Measurements from ENCODE around the gene BAIAP2L1. TPM values are rescaled to one million over a fixed set of nuclear protein-coding genes. Genes with fewer than 3 reads are reported as not detected.

Gene BAIAP2L1
- total and polyA plus RNA-seq, 9 of the 15 experiments (the other 6 are each of a cell fraction or from before 2014, with no cell fraction given), result 4.2 to 29.8 (median 15.5) TPM

DNA sequence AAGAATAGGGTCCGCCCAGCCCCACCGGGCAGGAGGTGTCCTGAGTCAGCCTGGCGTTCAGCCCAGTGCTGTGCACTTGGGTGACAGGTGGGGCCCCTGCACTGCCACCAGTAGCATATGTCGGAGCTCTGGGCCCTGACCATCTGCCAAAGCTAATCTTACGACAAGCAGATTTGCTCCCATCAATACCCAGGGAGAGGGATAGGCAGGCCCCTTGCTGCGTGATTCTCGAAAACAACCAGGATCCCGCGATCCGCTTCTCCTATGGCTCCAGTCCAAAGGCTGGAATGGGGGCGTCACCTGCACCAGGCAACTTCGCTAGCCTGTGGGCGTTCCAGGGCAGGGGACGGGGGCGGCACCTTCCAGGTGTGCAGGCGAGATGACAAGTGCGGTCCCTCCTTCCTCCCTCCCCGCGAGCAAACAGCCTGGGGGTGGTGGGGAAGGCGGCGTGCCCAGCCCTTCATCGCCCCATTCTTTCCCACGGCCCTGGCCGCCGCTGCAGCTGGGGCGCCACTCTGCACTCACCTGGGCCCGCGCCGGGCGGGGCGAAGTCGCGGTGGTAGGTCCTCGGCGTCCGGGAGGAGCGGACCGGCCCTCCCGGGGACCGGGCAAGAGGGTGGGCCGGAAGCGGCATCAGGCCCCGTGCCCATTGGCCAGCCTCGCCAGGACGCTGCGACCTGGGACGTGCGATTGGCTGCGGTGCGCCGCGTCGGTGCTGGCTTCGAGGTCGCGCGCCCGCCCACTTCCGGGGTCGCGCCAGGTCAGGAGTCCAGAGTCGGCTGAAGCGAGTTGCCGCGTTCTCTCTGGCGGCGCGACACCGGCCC, 149.1 kb downstream of the BAIAP2L1 start, which contains the start of gene TECPR1 (continued):
- TF ChIP-seq, protein P1, sequence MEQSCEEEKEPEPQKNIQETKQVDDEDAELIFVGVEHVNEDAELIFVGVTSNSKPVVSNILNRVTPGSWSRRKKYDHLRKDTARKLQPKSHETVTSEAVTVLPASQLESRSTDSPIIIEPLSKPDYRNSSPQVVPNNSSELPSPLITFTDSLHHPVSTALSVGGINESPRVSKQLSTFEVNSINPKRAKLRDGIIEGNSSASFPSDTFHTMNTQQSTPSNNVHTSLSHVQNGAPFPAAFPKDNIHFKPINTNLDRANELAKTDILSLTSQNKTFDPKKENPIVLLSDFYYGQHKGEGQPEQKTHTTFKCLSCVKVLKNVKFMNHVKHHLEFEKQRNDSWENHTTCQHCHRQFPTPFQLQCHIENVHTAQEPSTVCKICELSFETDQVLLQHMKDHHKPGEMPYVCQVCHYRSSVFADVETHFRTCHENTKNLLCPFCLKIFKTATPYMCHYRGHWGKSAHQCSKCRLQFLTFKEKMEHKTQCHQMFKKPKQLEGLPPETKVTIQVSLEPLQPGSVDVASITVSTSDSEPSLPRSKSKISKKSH (CRISPR knock-in tag; IDR thresholded peaks at IDR 0.05), result no peak
- TF ChIP-seq, protein P2, sequence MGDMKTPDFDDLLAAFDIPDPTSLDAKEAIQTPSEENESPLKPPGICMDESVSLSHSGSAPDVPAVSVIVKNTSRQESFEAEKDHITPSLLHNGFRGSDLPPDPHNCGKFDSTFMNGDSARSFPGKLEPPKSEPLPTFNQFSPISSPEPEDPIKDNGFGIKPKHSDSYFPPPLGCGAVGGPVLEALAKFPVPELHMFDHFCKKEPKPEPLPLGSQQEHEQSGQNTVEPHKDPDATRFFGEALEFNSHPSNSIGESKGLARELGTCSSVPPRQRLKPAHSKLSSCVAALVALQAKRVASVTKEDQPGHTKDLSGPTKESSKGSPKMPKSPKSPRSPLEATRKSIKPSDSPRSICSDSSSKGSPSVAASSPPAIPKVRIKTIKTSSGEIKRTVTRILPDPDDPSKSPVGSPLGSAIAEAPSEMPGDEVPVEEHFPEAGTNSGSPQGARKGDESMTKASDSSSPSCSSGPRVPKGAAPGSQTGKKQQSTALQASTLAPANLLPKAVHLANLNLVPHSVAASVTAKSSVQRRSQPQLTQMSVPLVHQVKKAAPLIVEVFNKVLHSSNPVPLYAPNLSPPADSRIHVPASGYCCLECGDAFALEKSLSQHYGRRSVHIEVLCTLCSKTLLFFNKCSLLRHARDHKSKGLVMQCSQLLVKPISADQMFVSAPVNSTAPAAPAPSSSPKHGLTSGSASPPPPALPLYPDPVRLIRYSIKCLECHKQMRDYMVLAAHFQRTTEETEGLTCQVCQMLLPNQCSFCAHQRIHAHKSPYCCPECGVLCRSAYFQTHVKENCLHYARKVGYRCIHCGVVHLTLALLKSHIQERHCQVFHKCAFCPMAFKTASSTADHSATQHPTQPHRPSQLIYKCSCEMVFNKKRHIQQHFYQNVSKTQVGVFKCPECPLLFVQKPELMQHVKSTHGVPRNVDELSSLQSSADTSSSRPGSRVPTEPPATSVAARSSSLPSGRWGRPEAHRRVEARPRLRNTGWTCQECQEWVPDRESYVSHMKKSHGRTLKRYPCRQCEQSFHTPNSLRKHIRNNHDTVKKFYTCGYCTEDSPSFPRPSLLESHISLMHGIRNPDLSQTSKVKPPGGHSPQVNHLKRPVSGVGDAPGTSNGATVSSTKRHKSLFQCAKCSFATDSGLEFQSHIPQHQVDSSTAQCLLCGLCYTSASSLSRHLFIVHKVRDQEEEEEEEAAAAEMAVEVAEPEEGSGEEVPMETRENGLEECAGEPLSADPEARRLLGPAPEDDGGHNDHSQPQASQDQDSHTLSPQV (IDR thresholded peaks at IDR 0.05), result no peak
- TF ChIP-seq RHOXF2B (CRISPR knock-in tag; conservative IDR thresholded peaks at IDR 0.05) (no peak), SMARCB1 (IDR thresholded peaks at IDR 0.05; ENCODE audit: insufficient read length, low read depth) (no peak), PCBP1 (IDR thresholded peaks at IDR 0.05; ENCODE audit: low read depth, low read length, poor library complexity, severe bottlenecking) (peak; percentile 20), CHD2 (IDR thresholded peaks at IDR 0.05; ENCODE audit: low read depth, low read length) (peak; percentile 71), SREBF2 (CRISPR knock-in tag; IDR thresholded peaks at IDR 0.05) (no peak), HCFC1 (IDR thresholded peaks at IDR 0.05; ENCODE audit: low read depth, low read length) (peak; percentile 53; the same call in 1 of the 2 replicates), PHB2 (IDR thresholded peaks at IDR 0.05; ENCODE audit: low read depth) (no peak), MYBL2 (IDR thresholded peaks at IDR 0.05; ENCODE audit: low read depth) (no peak), MYBL2 (CRISPR knock-in tag; IDR thresholded peaks at IDR 0.05; ENCODE audit: borderline replicate concordance) (no peak), C11orf30 (IDR thresholded peaks at IDR 0.05; ENCODE audit: low read depth) (peak; percentile 76), ZNF41 (CRISPR knock-in tag; conservative IDR thresholded peaks at IDR 0.05) (no peak), SRSF9 (IDR thresholded peaks at IDR 0.05; ENCODE audit: borderline replicate concordance, low read depth, low read length) (no peak), RBBP5 (IDR thresholded peaks at IDR 0.05; ENCODE audit: borderline replicate concordance, insufficient read depth, low read length, poor library complexity, severe bottlenecking) (peak; percentile 67), NR2C2 (CRISPR knock-in tag; IDR thresholded peaks at IDR 0.05) (peak; percentile 89), NR2C2 (tag; IDR thresholded peaks at IDR 0.05) (peak; percentile 97), KAT8 (IDR thresholded peaks at IDR 0.05; ENCODE audit: low read depth) (no peak)
- TF ChIP-seq, protein P3, sequence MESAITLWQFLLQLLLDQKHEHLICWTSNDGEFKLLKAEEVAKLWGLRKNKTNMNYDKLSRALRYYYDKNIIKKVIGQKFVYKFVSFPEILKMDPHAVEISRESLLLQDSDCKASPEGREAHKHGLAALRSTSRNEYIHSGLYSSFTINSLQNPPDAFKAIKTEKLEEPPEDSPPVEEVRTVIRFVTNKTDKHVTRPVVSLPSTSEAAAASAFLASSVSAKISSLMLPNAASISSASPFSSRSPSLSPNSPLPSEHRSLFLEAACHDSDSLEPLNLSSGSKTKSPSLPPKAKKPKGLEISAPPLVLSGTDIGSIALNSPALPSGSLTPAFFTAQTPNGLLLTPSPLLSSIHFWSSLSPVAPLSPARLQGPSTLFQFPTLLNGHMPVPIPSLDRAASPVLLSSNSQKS (CRISPR knock-in tag; IDR thresholded peaks at IDR 0.05), result no peak
- TF ChIP-seq, protein P4, sequence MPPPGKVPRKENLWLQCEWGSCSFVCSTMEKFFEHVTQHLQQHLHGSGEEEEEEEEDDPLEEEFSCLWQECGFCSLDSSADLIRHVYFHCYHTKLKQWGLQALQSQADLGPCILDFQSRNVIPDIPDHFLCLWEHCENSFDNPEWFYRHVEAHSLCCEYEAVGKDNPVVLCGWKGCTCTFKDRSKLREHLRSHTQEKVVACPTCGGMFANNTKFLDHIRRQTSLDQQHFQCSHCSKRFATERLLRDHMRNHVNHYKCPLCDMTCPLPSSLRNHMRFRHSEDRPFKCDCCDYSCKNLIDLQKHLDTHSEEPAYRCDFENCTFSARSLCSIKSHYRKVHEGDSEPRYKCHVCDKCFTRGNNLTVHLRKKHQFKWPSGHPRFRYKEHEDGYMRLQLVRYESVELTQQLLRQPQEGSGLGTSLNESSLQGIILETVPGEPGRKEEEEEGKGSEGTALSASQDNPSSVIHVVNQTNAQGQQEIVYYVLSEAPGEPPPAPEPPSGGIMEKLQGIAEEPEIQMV (tag; conservative IDR thresholded peaks at IDR 0.05; ENCODE audit: low read depth), result no peak
